Measurements from ENCODE around the gene ADCY3. TPM values are rescaled to one million over a fixed set of nuclear protein-coding genes. Genes with fewer than 3 reads are reported as not detected.

ADCY3 gene
- total and polyA plus RNA-seq, 2 of the 13 experiments (the other 11 are each of a cell fraction or from before 2014, with no cell fraction given): 0.11 to 0.61 TPM

- ChIA-PET CTCF (ENCODE audit: low intra/inter-chr PET ratio, low total read pairs) (no interaction called here), POLR2A (interaction anchor here (0.8 kb wide), 1 partner anchor 27 kb away, joined by 3 read pairs; the partner anchor contains the start of genes CENPO and PTRHD1)
- H4K20me1 ChIP-seq (ENCODE audit: insufficient read depth, low read length): no peaks in the 10 kb centered on the region
- H3K4me2 ChIP-seq (ENCODE audit: low read depth, low read length): no peak overlapping the region
- ATAC-seq: no peak
- no TSS peak for BruUV-seq (replicated peaks)
- peaks cover 16% of the 10 kb centered on the region for H3K4me1 ChIP-seq (ENCODE audit: insufficient read depth, low read length)
- intact Hi-C loops (cut with micrococcal nuclease; ENCODE audit: unreplicated experiment): no loop called here
- no peaks in the 10 kb centered on the region for H3K27me3 ChIP-seq (ENCODE audit: control insufficient read depth in 1 of 2, insufficient read depth in 2 of 2, low read length in 2 of 2)
- H3K79me2 ChIP-seq (ENCODE audit: insufficient read depth, low read length): no peaks in the 10 kb centered on the region
- H3K4me3 ChIP-seq (replicated peaks in 1 of 3; ENCODE audit: insufficient read depth in 1 of 3, low read depth in 2 of 3, low read length in 3 of 3): no peak overlapping the region
- H3K27ac ChIP-seq (ENCODE audit: extremely low read length, insufficient read depth, low read length): no peak overlapping the region
- no peak for DNase-seq (ENCODE audit: low spot score)
- WGBS (ENCODE audit: low lambda C conversion rate): 82% methylated on average over 7 of the region's 7 CpGs
- H3K36me3 ChIP-seq (replicated peaks in 1 of 2; ENCODE audit: control insufficient read depth in 1 of 2, insufficient read depth in 2 of 2, low read length in 2 of 2): peaks cover 25 to 61% of the 10 kb centered on the region in 2 experiments
- in situ Hi-C loops (cut with HindIII; ENCODE audit: extremely low pct_ligation_motif_present, low pct_unique_long_range_greater_than_20kb): no loop called here
- H3K9ac ChIP-seq (ENCODE audit: insufficient read depth, low read depth, low read length): no peak overlapping the region
- no peak for TF ChIP-seq THAP7 (CRISPR knock-in tag; IDR thresholded peaks at IDR 0.05)
- no peak for TF ChIP-seq ZNF773 (CRISPR knock-in tag; IDR thresholded peaks at IDR 0.05; ENCODE audit: borderline replicate concordance)
- no peak for TF ChIP-seq AGO1 (IDR thresholded peaks at IDR 0.05; ENCODE audit: low read depth, low read length, poor library complexity, severe bottlenecking)
- TF ChIP-seq TCF7 (IDR thresholded peaks at IDR 0.05; ENCODE audit: low read depth): no peak
- no peak overlapping the region for H2AFZ ChIP-seq (ENCODE audit: low read length)
- H3K9me3 ChIP-seq (ENCODE audit: low read length): no peaks in the 10 kb centered on the region
- FAIRE-seq: no peak
Observed at GRCh38 chr2:24820175-24820513, 99.9 kb downstream of the ADCY3 start.

GRCh38 chr2:24819442-24820174, 100.4 kb downstream of the ADCY3 start:
- no peak for FAIRE-seq
- Histone ChIP-seq H3K9me3 (ENCODE audit: low read length) (no peaks in the 10 kb centered on the region), H3K79me2 (ENCODE audit: insufficient read depth, low read length) (peaks cover under 1% of the 10 kb centered on the region), H2AFZ (ENCODE audit: low read length) (no peak overlapping the region), H3K9ac (ENCODE audit: insufficient read depth, low read depth, low read length) (no peak overlapping the region), H3K36me3 (replicated peaks in 1 of 2; ENCODE audit: control insufficient read depth in 1 of 2, insufficient read depth in 2 of 2, low read length in 2 of 2) (peaks cover 25 to 66% of the 10 kb centered on the region in 2 experiments), H3K4me1 (ENCODE audit: insufficient read depth, low read length) (peaks cover 18% of the 10 kb centered on the region), H4K20me1 (ENCODE audit: insufficient read depth, low read length) (no peaks in the 10 kb centered on the region), H3K27ac (ENCODE audit: extremely low read length, insufficient read depth, low read length) (no peak overlapping the region), H3K27me3 (ENCODE audit: control insufficient read depth in 1 of 2, insufficient read depth in 2 of 2, low read length in 2 of 2) (no peaks in the 10 kb centered on the region), H3K4me2 (ENCODE audit: low read depth, low read length) (no peak overlapping the region), H3K4me3 (replicated peaks in 1 of 3; ENCODE audit: insufficient read depth in 1 of 3, low read depth in 2 of 3, low read length in 3 of 3) (no peak overlapping the region)
- ChIA-PET CTCF (ENCODE audit: low intra/inter-chr PET ratio, low total read pairs) (no interaction called here), POLR2A (interaction anchor here (0.8 kb wide), 1 partner anchor 26 kb away, joined by 3 read pairs; the partner anchor contains the start of genes CENPO and PTRHD1)
- ATAC-seq: 0 out of 3 replicates have a peak, but pooled peaks have one; percentile 6
- no TSS peak for BruUV-seq (replicated peaks)
- TF ChIP-seq RBM22 (optimal IDR thresholded peaks at IDR 0.05; ENCODE audit: low read length): peak; percentile 58
- TF ChIP-seq ZNF142 (CRISPR knock-in tag; IDR thresholded peaks at IDR 0.05): no peak
- TF ChIP-seq POLR2A (IDR thresholded peaks at IDR 0.05; ENCODE audit: insufficient read depth in 1 of 2, low read depth in 2 of 2, low read length in 2 of 2): no peak
- peak; percentile 14; the same call in 1 of the 2 replicates for TF ChIP-seq ZNF768 (CRISPR knock-in tag; IDR thresholded peaks at IDR 0.05)
- intact Hi-C loops (cut with micrococcal nuclease; ENCODE audit: unreplicated experiment): no loop called here
- WGBS (ENCODE audit: low lambda C conversion rate): 97% methylated on average over 20 of the region's 21 CpGs
- no peak for DNase-seq (ENCODE audit: low spot score)
- in situ Hi-C loops (cut with HindIII; ENCODE audit: extremely low pct_ligation_motif_present, low pct_unique_long_range_greater_than_20kb): no loop called here

All from HepG2 (cell line).